HG03439 (cell line): Measurements from ENCODE around the gene SCAP.
A peak's percentile ranks its signal among the peaks of the same experiment; 100 is the strongest.

Source experiments
- ATAC-seq: cut with Tn5 transposase; IDR thresholded peaks from one replicate; pipeline ENCODE4 v1.9.1; 2021; ENCODE audit warnings: mild to moderate bottlenecking, moderate library complexity; ENCODE audit not compliant: unreplicated experiment

The SCAP gene

GRCh38 chr3:47404955-47405790 is 70.6 kb downstream of the SCAP start:
- ATAC-seq = no peak

- no peak for ATAC-seq
These were observed 71.3 kb downstream of the SCAP start for GRCh38 chr3:47404431-47404876.

- no peak for ATAC-seq
These were observed 76.0 kb downstream of the SCAP start for GRCh38 chr3:47399531-47400270.

- no peak for ATAC-seq
These were observed 76.7 kb downstream of the SCAP start for GRCh38 chr3:47399016-47399415.

GRCh38 chr3:47398228-47398627 is 77.5 kb downstream of the SCAP start:
- ATAC-seq = no peak

GRCh38 chr3:47394881-47395280 is 80.9 kb downstream of the SCAP start:
- no peak for ATAC-seq

- no peak for ATAC-seq
These were observed 81.4 kb downstream of the SCAP start for GRCh38 chr3:47394140-47394870.

- no peak for ATAC-seq
These were observed 82.8 kb downstream of the SCAP start for GRCh38 chr3:47392933-47393332.

- ATAC-seq = no peak
These were observed 89.9 kb downstream of the SCAP start for GRCh38 chr3:47385796-47386195.

GRCh38 chr3:47385007-47385406 is 90.7 kb downstream of the SCAP start:
- no peak for ATAC-seq

- no peak for ATAC-seq
These were observed 91.3 kb downstream of the SCAP start for GRCh38 chr3:47384425-47384824.

- ATAC-seq = peak; percentile 59
These were observed 94.2 kb downstream of the SCAP start for GRCh38 chr3:47381317-47382157.

GRCh38 chr3:47380601-47381316 is 95.0 kb downstream of the SCAP start, which contains the start of gene PTPN23:
TSS of gene PTPN23 (plus strand) at chr3:47381021. CDS start at chr3:47381097, 76 bp downstream.
- ATAC-seq = peak; percentile 85

- ATAC-seq = peak; percentile 16
These were observed 95.6 kb downstream of the SCAP start for GRCh38 chr3:47380026-47380600.

GRCh38 chr3:47379411-47379899 is 96.3 kb downstream of the SCAP start:
- ATAC-seq = no peak

- ATAC-seq = no peak
These were observed 96.9 kb downstream of the SCAP start for GRCh38 chr3:47378869-47379268.

- no peak for ATAC-seq
These were observed 98.6 kb downstream of the SCAP start for GRCh38 chr3:47377186-47377585.

- no peak for ATAC-seq
These were observed 99.3 kb downstream of the SCAP start for GRCh38 chr3:47376393-47376792.

- no peak for ATAC-seq
These were observed 101.2 kb downstream of the SCAP start for GRCh38 chr3:47374587-47374986.
